Astrocyte (in vitro differentiated cells and primary cell): ENCODE measurements around the gene BLVRB. TPM values are rescaled to one million over a fixed set of nuclear protein-coding genes. Genes with fewer than 3 reads are reported as not detected.

Experiments
- DNase-seq: peaks from one replicate; pipeline ENCODE4 v3.0.0-alpha.2; 2010; ENCODE audit warnings: low read depth
- FAIRE-seq: peaks from 2 replicates; lab custom pipeline; 2011; peaks lifted over from hg19 to GRCh38; lab: Jason Lieb, UNC
- H2AFZ ChIP-seq: 2 replicates; pipeline ENCODE4 v1.6.0; 2012; ENCODE audit warnings: low read depth, low read length, inconsistent platforms
- H3K27ac ChIP-seq: 2 replicates; pipeline ENCODE4 v1.5.1; 2011; ENCODE audit warnings: low read depth, low read length, inconsistent platforms
- H3K27me3 ChIP-seq: 2 replicates; pipeline ENCODE4 v1.6.0; 2011; ENCODE audit warnings: low read length, inconsistent platforms; ENCODE audit not compliant: insufficient read depth
- H3K36me3 ChIP-seq: 2 replicates; pipeline ENCODE4 v1.5.1; 2011; ENCODE audit warnings: low read length, inconsistent platforms; ENCODE audit not compliant: insufficient read depth
- H3K4me1 ChIP-seq: 2 replicates; pipeline ENCODE4 v1.5.1; 2011; ENCODE audit warnings: low read length, inconsistent platforms; ENCODE audit not compliant: insufficient read depth
- H3K4me2 ChIP-seq: 2 replicates; pipeline ENCODE4 v1.6.0; 2012; ENCODE audit warnings: low read length, inconsistent platforms
- H3K4me3 ChIP-seq: 2 replicates; pipeline ENCODE4 v1.5.1; 2011; ENCODE audit warnings: low read depth, mild to moderate bottlenecking, low read length, inconsistent platforms; ENCODE audit not compliant: insufficient read depth
- H3K79me2 ChIP-seq: 2 replicates; pipeline ENCODE4 v1.6.0; 2012; ENCODE audit warnings: mild to moderate bottlenecking, low read length, inconsistent platforms; ENCODE audit not compliant: insufficient read depth
- H3K9ac ChIP-seq: 2 replicates; pipeline ENCODE4 v1.6.0; 2012; ENCODE audit warnings: mild to moderate bottlenecking, low read length, inconsistent platforms
- H3K9me3 ChIP-seq: 2 replicates; pipeline ENCODE4 v1.5.1; 2012; ENCODE audit warnings: low read depth, mild to moderate bottlenecking, low read length, inconsistent platforms; ENCODE audit not compliant: insufficient read depth
- H4K20me1 ChIP-seq: 2 replicates; pipeline ENCODE4 v1.6.0; 2012; ENCODE audit warnings: low read length, inconsistent platforms; ENCODE audit not compliant: insufficient read depth
- H3K27ac Mint-ChIP-seq: one replicate; pipeline ENCODE4 v1.8.0; 2021; ENCODE audit warnings: mild to moderate bottlenecking, mixed read lengths; ENCODE audit not compliant: unreplicated experiment
- H3K27me3 Mint-ChIP-seq: one replicate; pipeline ENCODE4 v1.8.0; 2021; ENCODE audit warnings: low read depth, mixed read lengths; ENCODE audit not compliant: unreplicated experiment
- H3K36me3 Mint-ChIP-seq: one replicate; pipeline ENCODE4 v1.8.0; 2021; ENCODE audit warnings: low read depth, mixed read lengths; ENCODE audit not compliant: unreplicated experiment
- H3K4me1 Mint-ChIP-seq: one replicate; pipeline ENCODE4 v1.8.0; 2021; ENCODE audit warnings: low read depth, mixed read lengths; ENCODE audit not compliant: unreplicated experiment
- H3K4me3 Mint-ChIP-seq: one replicate; pipeline ENCODE4 v1.8.0; 2021; ENCODE audit warnings: mild to moderate bottlenecking, moderate library complexity, mixed read lengths; ENCODE audit not compliant: unreplicated experiment
- H3K9me3 Mint-ChIP-seq: one replicate; pipeline ENCODE4 v1.8.0; 2021; ENCODE audit warnings: mild to moderate bottlenecking, mixed read lengths; ENCODE audit not compliant: unreplicated experiment
- CTCF ChIP-seq: IDR thresholded peaks from 2 replicates; pipeline ENCODE4 v1.5.1; 2011; ENCODE audit warnings: low read depth, mild to moderate bottlenecking, inconsistent platforms, low read length, moderate library complexity; ENCODE audit not compliant: insufficient read depth
- EZH2 ChIP-seq: IDR thresholded peaks from 2 replicates; pipeline ENCODE4 v1.6.1; 2012; ENCODE audit warnings: mild to moderate bottlenecking, low read length, inconsistent platforms; ENCODE audit not compliant: insufficient read depth
- total RNA-seq: library from RNA; stranded (reverse); gene quantifications from 2 replicates; pipeline ENCODE4 v1.2.1, GENCODE V29; 2021

BLVRB gene
- total RNA-seq, 1 donor from 2014 or later: 27.1 TPM

- H3K4me3 ChIP-seq: no peak overlapping the region
- FAIRE-seq: no peak
- H3K36me3 Mint-ChIP-seq: no peaks in the 10 kb centered on the region
- TF ChIP-seq CTCF (no peak), EZH2 (peak; percentile 65)
- H3K27me3 Mint-ChIP-seq: peaks cover 74% of the 10 kb centered on the region
- H3K4me3 Mint-ChIP-seq: peak overlapping the region; percentile 66
- H4K20me1 ChIP-seq: no peaks in the 10 kb centered on the region
- H3K9me3 Mint-ChIP-seq: peaks cover 5% of the 10 kb centered on the region
- H3K4me2 ChIP-seq: peak overlapping the region; percentile 57
- no peaks in the 10 kb centered on the region for H3K4me1 Mint-ChIP-seq
- no peak overlapping the region for H3K27ac ChIP-seq
- H3K36me3 ChIP-seq: no peaks in the 10 kb centered on the region
- no peak overlapping the region for H3K27ac Mint-ChIP-seq
- peaks cover 6% of the 10 kb centered on the region for H3K9me3 ChIP-seq
- DNase-seq: no peak
- no peaks in the 10 kb centered on the region for H3K4me1 ChIP-seq
- peaks cover 48% of the 10 kb centered on the region for H3K27me3 ChIP-seq
- no peaks in the 10 kb centered on the region for H3K79me2 ChIP-seq
- H3K9ac ChIP-seq: no peak overlapping the region
- H2AFZ ChIP-seq: peak overlapping the region; percentile 26
Measured at GRCh38 chr19:40512473-40513344, 47.2 kb upstream of the BLVRB start.

GRCh38 chr19:40512110-40512472, 46.5 kb upstream of the BLVRB start:
- no peak for FAIRE-seq
- H3K27me3 Mint-ChIP-seq: peaks cover 73% of the 10 kb centered on the region
- peaks cover 43% of the 10 kb centered on the region for H3K27me3 ChIP-seq

More at GRCh38 chr19:40512110-40512472, 46.5 kb upstream of the BLVRB start:
- H3K9ac ChIP-seq: no peak overlapping the region
- H3K4me2 ChIP-seq: peak overlapping the region; percentile 57
- H4K20me1 ChIP-seq: no peaks in the 10 kb centered on the region
- H3K4me3 Mint-ChIP-seq: peak overlapping the region; percentile 66
- peaks cover 6% of the 10 kb centered on the region for H3K9me3 ChIP-seq
- H3K4me1 ChIP-seq: no peaks in the 10 kb centered on the region
- H3K27ac ChIP-seq: no peak overlapping the region
- no peaks in the 10 kb centered on the region for H3K36me3 Mint-ChIP-seq
- H3K36me3 ChIP-seq: no peaks in the 10 kb centered on the region
- no peak for DNase-seq
- peak overlapping the region; percentile 26 for H2AFZ ChIP-seq
- no peak overlapping the region for H3K27ac Mint-ChIP-seq
- no peaks in the 10 kb centered on the region for H3K79me2 ChIP-seq
- no peak overlapping the region for H3K4me3 ChIP-seq
- peaks cover 5% of the 10 kb centered on the region for H3K9me3 Mint-ChIP-seq
- TF ChIP-seq EZH2 (no peak), CTCF (no peak)
- H3K4me1 Mint-ChIP-seq: no peaks in the 10 kb centered on the region
